ACHN (cell line): ENCODE data around the gene CSN1S1.
"Not testable (repeated sequence)": the region's sequence is repeated elsewhere in the genome, so short reads cannot be mapped to it uniquely, and the experiment has no call there.

Source experiments
- DNase-seq: peaks from one replicate; pipeline ENCODE4 v3.0.0-alpha.2; 2015
- in situ Hi-C: cut with HindIII; loops from 2 replicates; pipeline ENCODE4 v1.10.0; 2017; ENCODE audit warnings: low sequenced_read_pairs, low pct_ligation_motif_present, low pct_unique_long_range_greater_than_20kb

CSN1S1 gene, protein sequence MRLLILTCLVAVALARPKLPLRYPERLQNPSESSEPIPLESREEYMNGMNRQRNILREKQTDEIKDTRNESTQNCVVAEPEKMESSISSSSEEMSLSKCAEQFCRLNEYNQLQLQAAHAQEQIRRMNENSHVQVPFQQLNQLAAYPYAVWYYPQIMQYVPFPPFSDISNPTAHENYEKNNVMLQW

DNA sequence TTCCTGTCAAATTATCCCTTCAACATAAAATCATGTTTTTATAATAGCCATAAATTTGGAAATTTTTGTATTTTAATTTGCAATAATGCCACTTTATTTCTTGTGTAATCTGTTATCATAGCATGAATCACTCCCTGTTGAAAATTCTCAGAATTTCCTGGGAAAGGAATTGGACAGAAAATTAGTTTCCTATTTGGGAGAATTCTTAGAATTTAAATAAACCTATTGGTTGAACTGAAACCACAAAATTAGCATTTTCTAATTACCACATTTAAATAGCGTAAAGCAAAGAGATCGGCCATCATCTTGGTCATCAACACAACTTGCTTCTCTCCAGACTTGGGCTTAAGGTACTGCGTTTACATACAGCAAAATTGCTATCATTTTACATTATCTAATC, at the start of gene CSN1S1:
CSN1S1 (plus strand) TSS at position 301 of the 400 bp plus-strand sequence. CDS start 1,488 bp downstream, outside the sequence.
- no peak for DNase-seq
- in situ Hi-C loops, result no loop called here

GRCh38 chr4:69881173-69881773, 49.6 kb upstream of the CSN1S1 start:
- in situ Hi-C loops, result no loop called here
- DNase-seq, result peak; percentile 31

- no peak for DNase-seq
- in situ Hi-C loops, result no loop called here
Observed at GRCh38 chr4:69882150-69882549, 48.7 kb upstream of the CSN1S1 start.

GRCh38 chr4:69888336-69888735, 42.5 kb upstream of the CSN1S1 start:
- in situ Hi-C loops, result no loop called here

GRCh38 chr4:69894186-69894585, 36.7 kb upstream of the CSN1S1 start:
- no peak for DNase-seq
- in situ Hi-C loops, result no loop called here

More at GRCh38 chr4:69888336-69888735, 42.5 kb upstream of the CSN1S1 start:
- no peak for DNase-seq

DNA sequence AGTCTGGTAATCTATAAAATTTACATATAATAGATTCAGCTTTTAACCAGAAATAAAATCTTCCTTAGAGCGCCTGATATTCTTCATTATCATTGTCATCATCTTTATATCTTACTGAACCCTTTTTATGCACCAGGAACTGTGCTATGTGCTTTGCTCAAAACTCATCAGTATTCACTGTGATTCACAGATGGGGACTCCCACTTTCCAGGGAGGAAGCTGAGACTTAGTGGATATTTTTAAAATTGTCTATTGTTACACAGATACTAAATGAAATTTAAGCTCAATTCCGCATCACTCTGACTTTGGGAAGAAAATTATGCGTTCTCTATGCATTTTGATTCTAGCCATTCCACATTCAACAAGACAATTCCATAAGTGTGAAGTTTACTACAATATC, 36.1 kb upstream of the CSN1S1 start:
- in situ Hi-C loops, result no loop called here
- DNase-seq, result no peak

GRCh38 chr4:69896530-69897116, 34.2 kb upstream of the CSN1S1 start:
- peak; percentile 21 for DNase-seq
- in situ Hi-C loops, result no loop called here

- in situ Hi-C loops, result no loop called here
- DNase-seq, result no peak
Observed at GRCh38 chr4:69907151-69907550, 23.7 kb upstream of the CSN1S1 start.

- no peak for DNase-seq
- in situ Hi-C loops, result no loop called here
Observed at GRCh38 chr4:69909195-69909594, 21.7 kb upstream of the CSN1S1 start.

GRCh38 chr4:69910016-69910782, 20.7 kb upstream of the CSN1S1 start:
- in situ Hi-C loops, result no loop called here
- DNase-seq, result no peak

GRCh38 chr4:69920874-69921273, 10.0 kb upstream of the CSN1S1 start:
- DNase-seq, result no peak
- in situ Hi-C loops, result no loop called here

DNA sequence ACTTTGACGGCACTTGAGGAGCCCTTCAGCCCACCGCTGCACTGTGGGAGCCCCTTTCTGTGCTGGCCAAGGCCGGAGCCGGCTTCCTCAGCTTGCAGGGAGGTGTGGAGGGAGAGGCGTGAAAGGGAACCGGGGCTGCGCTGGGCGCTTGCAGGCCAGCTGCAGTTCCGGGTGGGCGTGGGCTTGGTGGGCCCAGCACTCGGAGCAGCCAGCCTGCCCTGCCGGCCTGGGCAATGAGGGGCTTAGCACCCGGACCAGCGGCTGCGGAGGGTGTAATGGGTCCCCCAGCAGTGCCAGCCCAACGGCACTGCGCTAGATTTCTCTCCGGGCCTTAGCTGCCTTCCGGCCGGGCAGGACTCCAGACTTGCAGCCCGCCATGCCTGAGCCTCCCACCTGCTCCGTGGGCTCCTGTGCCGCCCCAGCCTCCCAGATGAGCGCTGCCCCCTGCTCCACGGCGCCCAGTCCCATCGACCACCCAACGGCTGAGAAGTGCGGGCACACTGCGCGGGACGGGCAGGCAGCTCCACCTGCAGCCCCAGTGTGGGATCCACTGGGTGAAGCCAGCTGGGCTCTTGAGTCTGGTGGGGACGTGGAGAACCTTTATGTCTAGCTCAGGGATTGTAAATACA, 7.0 kb upstream of the CSN1S1 start:
- in situ Hi-C loops, DNase-seq: not testable (repeated sequence)

- no peak for DNase-seq
- in situ Hi-C loops, result no loop called here
Observed at GRCh38 chr4:69934150-69934549, 3.3 kb downstream of the CSN1S1 start.

GRCh38 chr4:69936566-69936965, 5.7 kb downstream of the CSN1S1 start:
- no peak for DNase-seq

DNA sequence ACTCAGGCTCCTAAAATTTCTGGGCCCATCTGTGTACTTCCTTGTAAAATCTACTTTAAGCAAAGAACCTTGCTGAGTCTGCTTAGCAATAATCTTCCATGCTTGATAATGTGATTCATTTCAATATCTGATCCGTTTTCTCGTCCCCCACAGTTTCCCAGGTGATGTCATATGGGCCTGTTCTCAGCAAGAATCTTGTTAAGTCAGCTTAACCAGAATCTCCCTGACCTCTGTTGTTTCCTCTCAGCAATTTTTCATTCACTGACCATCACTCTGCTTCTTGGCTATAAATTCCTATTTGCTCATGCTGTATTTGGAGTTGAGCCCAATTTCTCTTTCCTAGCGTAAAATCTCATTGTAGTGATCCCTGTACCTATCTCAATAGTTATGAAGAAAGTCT, 20.7 kb downstream of the CSN1S1 start:
- no peak for DNase-seq
- in situ Hi-C loops, result no loop called here

More at GRCh38 chr4:69936566-69936965, 5.7 kb downstream of the CSN1S1 start:
- in situ Hi-C loops, result no loop called here

DNA sequence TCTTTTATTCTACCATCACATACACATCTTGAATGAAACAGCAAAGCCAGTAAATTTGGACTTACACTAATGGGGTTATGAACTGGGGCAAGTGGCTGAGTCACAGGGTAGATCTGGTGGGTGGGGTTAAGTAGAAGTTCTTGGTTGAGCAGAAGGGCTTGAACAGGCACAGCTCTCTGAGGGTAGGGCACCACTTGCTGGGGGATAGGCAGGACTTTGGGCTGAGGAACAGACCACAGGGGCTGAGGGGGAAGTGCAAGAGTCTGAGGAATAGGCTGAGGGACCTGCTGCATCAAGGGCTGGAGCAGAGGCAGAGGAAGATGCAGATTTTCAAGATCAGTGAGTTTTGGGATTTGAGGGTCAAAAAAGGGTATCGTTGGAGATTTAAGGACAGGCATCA, 26.3 kb downstream of the CSN1S1 start:
- in situ Hi-C loops, result no loop called here
- DNase-seq, result no peak

DNA sequence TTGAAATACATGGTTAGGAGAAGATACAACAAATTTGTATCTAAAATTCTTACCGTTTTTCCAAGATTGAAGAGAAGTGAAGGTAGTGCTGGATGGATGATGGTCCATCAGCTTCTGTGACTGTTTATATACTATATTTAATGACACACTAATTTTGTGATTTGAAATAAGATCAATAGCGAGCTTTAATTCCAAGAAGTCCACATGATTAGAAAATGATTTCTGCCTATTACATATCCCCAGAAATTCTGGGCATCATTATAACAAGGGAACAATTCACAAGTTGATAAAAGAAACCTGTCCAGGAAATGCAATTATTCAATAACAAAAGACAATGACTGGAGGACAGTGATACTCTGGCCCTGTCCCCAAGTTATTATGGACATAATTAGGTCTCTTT, 34.8 kb downstream of the CSN1S1 start, which contains the start of gene CSN2:
CSN2 (minus strand) TSS at position 101 of the 400 bp plus-strand sequence. CDS start 4,733 bp downstream, outside the sequence.
- in situ Hi-C loops, result no loop called here
- no peak for DNase-seq

DNA sequence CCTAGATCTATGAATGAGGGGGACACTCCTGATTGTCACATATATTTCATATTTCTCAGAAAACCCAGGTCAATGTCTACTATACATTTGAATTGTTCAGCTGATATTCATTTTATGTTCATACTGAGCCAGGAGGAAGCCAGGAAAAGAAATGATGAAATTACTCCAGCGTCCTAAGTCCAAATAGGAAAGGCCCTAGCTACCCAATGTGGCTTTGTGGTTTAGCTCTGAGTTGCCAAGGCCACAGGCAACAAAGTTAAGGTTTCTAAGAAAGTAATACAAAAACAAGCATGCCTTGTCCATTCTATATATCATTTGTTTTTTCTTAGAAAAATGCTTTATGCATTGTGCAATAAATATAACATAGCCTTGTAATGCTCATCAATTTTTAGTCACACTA, 39.2 kb downstream of the CSN1S1 start:
- in situ Hi-C loops, result no loop called here
- no peak for DNase-seq

GRCh38 chr4:69974631-69975030, 43.8 kb downstream of the CSN1S1 start:
- DNase-seq, result no peak
- in situ Hi-C loops, result no loop called here
